NCI-H1694 treated with DMSO at 0.1 percent for 48 hours (cell line): ENCODE results near the gene GPC5.
"Not testable (repeated sequence)": the region's sequence is repeated elsewhere in the genome, so short reads cannot be mapped to it uniquely, and the experiment has no call there.

Experiments
- DNase-seq: peaks from one replicate; lab custom pipeline; 2025; lab: John Stamatoyannopoulos, UW

GPC5 gene

GRCh38 chr13:91652404-91653301 lies 254.2 kb downstream of the GPC5 start:
- DNase-seq: no peak

DNA sequence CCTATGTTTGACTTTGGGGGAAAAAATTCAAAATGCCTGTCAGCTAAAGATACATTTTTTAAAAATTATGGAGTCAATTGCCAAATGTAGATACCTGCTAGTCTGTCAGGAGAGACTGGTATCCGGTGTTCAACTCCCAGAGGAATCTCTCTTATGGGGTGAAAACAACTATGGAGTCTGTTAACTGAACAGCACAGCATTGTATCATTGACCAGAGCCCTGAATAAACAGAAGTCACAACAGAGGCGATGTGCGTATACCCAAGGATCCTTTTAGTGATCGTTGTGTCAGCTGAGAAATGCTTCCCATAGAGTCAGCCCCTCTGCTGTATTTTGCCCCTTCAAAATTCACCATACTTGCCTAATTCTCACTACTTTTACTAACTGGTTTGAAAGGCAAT lies 257.3 kb downstream of the GPC5 start:
- no peak for DNase-seq

DNA sequence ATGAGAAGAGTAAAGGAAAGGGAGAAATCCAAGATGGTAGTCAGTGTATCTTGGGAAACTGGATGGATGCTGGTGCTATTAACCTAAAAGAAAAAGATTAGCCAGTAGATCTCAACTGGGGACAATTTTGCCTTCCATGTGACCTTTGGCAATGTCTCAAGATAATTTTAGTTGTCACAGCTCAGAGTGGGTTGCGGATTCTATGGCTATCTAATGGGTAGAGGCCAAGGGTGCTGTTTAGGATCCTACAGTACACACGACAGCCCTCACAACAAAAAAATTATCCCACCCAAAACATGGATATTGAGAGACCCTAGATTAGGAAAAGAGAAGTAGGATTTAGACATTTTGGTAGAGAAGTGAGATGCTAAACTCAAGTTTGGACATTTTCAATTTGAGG lies 258.9 kb downstream of the GPC5 start:
- no peak for DNase-seq

DNA sequence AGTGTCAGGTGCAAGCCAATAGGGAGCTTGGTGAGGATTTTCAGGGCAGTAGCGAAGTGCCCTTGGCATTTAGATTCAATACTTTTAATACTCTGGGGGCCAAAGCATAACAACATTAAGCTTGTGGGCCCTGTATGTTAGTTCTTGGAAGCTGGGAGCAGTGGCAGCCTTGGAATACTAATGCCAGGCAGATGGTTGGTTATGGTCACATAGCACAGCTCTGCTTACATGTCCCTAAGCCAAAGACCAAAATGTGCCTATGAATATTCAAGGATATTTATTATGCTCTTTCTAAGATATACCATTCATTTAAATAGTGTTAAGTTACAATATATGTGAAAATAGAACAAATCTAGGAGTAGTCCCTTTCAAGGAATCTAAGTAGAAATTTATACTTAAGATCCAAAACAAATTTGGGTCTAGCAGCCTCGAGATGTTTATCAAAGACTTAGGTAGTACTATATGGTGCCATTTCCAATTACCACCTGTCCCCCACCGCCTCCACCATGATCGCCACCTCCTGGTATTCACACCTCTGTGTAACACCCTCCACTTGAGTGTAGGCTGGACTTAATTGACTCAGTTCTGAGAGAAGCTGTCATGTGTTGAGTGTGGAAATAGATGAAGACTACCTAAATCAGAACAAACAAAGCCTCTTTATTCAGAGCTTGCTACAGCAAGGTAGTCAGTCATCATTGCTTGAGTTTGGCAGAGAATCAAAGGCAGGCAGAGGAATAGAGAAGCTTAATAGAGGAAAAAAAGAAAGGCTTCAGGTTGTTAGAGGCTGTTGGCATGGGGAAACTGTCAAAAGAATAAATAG lies 261.0 kb downstream of the GPC5 start:
- DNase-seq: no peak

DNA sequence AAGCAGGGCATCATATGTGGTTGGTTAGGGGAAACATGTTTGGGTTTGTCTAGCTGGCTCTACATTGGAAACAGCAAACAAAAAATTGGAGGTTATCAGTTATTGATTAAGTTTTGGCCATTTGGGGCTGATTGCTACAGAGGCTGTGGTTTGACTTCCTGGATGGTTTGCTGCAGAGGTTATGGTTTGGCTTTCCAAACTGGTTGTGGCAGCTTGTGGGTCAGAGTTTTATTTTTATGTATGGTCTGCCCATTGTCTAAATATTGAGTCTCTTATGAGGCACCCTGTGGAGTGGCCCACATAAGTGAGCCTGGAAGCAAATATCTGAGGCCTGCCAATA lies 261.6 kb downstream of the GPC5 start:
- no peak for DNase-seq

- no peak for DNase-seq
Observed at GRCh38 chr13:91661692-91662490, 263.5 kb downstream of the GPC5 start.

DNA sequence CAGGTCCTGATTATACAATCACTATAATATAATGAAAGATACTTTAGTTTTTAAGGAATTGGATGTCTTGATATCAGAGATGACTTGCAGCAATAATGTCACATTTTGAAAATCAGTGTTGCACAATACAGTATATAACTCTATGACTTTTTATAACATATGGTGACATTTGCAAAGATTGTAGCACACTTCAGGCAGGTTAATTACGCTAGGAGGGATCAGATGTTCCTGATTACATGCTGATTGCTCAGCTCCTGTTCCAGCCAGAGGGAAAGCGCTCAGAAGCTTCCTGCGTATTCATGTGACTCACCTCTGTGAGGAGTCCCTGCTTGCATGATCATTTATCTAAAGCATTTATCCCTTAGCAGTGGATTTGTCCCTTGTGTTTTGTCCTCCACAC lies 265.6 kb downstream of the GPC5 start:
- no peak for DNase-seq

DNA sequence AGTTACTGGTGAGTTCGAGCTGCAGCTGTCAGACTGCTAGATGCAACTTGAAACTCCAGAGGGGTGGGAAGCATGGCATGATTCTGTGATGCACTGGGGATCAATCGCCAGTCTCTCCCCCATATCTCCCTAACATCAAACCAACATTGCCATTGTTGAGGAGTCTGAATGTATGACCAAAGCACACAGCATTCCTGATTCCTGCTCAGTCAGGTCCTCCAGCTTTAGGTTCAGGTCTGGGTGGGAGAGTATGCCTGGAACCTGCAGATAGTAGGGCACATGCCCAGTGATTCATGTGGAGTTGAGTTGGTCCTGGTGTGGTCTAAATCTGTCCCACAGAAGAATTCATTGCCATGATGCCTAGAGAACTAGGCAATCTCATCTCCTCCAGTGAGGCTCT lies 269.1 kb downstream of the GPC5 start:
- DNase-seq: no peak

DNA sequence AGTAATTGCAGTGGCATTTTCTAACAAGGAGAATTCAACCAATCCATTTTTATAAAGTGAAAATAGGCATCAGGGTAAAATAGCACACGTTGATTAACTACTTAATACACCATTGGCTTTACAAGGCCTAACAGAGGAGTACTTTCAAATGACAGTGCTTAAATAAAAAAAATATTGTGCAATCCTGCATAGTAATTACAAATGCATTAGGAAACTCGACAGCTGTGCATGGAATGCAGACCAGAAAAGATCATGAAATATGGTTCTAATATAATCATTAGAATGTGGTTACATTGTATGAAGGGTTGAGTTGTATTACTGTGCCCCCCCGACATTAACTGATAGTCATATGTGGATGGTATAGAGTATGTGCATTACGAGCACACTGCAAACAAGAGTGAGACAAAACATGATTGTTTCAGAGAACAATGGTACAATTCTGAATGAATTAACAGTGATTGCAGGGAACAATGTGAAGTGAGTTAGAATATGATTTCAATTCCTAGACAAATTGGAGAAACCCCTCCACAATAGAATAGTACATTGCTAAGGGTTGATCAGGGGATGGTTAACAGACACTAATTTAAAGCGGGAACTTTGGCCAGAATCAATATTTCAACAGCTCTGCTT lies 270.6 kb downstream of the GPC5 start:
- no peak for DNase-seq

GRCh38 chr13:91674347-91674746 lies 275.9 kb downstream of the GPC5 start:
- not testable (repeated sequence) for DNase-seq

DNA sequence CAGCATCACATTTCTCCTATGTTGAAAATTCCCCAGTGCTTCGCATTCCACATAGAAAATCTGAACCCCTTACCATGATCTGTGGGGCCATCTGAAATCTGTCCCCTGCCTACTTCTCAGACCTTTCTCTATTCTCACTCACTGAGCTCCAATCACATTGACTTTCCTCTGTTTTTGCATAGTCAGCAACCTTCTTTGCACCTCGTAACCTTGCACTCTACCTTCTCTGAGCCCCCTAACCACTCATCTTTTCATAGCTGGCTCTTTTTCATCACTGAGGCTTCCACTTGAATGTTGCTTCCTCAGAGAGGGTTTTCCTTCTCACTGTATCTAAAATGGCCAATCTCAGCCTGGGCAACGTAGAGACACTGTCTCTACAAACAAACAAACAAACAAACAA lies 286.3 kb downstream of the GPC5 start:
- DNase-seq: no peak

- no peak for DNase-seq
Observed at GRCh38 chr13:91690944-91691343, 292.5 kb downstream of the GPC5 start.

GRCh38 chr13:91693466-91693865 lies 295.0 kb downstream of the GPC5 start:
- DNase-seq: no peak

DNA sequence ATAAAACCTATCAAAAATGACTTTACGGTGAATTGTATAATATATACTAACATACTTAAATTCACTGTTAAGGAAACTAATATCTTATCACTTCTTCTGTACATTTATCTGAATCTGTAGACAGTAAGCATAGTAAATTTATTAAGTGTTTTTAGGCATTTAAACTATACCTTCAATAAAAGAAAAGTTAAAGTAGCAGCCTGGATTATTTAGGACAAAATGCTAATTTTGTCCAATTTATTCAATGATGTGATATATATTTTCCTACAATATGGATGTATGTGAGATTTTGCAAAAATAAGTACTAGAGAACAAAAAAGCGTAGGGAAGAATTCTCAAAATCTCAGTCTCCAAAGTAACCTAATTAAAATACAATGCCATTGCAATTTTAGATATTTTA lies 299.9 kb downstream of the GPC5 start:
- DNase-seq: no peak

GRCh38 chr13:91698767-91699166 lies 300.3 kb downstream of the GPC5 start:
- no peak for DNase-seq

DNA sequence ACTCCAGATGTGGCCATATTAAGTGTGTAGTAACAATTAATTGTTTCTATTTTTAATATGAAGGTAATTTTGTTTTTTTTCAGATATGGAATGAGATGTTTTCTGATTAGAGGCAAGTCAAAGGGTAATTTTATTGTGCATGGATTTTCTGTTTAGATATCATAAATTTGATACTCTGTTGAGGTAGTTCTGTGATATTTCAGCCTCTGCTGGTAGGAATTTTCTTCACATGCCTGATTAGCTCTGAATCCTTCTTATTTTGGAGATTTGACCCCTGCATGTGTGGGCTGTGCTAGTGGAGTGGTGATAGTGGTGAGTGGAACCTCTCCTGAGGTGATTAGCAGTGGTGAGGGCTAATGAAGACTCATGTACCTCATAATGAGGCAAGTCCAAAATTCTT lies 301.4 kb downstream of the GPC5 start:
- no peak for DNase-seq

DNA sequence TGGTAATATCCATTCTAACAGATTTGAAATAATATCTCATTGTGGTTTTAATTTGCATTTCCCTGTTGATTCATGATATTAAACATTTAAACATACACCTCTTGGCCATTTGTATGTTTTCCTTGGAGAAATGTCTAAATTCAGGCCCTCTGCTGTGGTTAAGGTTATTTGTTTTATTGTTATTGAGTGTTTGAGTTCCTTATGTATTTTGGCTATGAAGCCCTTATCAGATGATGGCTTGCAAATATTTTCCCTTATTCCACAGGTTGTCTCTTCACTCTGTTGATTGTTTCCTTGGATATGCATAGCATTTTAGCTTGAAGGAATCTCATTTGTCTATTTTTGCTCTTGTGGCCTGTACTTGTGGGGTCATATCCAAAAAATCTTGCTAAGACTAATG lies 303.6 kb downstream of the GPC5 start:
- DNase-seq: no peak

- DNase-seq: no peak
Observed at GRCh38 chr13:91702411-91702810, 304.0 kb downstream of the GPC5 start.

GRCh38 chr13:91704398-91704797 lies 306.0 kb downstream of the GPC5 start:
- DNase-seq: no peak

GRCh38 chr13:91708558-91708957 lies 310.1 kb downstream of the GPC5 start:
- no peak for DNase-seq

DNA sequence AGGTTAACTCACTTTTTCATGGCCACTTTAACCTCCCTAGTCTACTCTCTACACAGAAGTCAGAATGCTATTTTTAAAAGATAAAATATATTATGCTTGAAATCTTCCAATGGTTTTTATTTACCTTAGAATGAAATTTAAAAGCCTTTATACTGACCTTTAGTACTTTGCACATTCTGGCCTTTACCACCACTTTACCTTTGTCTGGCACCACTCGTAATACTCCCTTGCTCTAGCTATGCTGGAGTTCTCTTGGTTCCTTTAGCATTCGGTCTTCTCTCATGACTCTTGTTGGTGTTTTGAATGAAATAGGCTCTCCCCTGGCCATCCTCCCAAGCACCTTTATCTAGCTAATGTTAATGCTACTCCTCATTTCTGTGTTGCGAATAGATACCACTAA lies 310.8 kb downstream of the GPC5 start:
- DNase-seq: no peak

DNA sequence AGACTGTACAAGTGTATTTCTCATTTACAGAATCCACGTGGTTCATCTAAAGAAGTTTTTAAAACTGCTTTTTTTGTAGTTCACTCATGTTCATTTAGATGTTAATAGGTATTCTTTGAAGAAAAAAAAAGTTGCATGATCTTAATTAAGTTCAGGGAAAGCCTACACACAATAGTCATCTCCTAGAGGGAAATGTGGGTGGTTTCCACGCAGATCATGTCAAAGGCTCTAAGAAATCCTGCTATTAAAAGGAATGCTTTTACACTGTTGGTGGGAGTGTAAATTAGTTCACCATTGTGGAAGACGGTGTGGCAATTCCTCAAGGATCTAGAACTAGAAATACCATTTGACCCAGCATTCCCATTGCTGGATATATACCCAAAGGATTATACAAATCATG lies 312.3 kb downstream of the GPC5 start:
- no peak for DNase-seq
